Breast epithelium (tissue), 3 donors: ENCODE measurements around the gene ZNF362.

Source experiments
- CTCF ChIP-seq, 3 donors: fragments of 450-650 bp; IDR thresholded peaks; one replicate each; pipeline ENCODE4 v1.5.1; 2016 to 2017; ENCODE audit warnings: antibody characterized with exemption in 3 of 3, mild to moderate bottlenecking in 3 of 3, moderate library complexity in 3 of 3
- POLR2AphosphoS5 ChIP-seq, 3 donors: sonication (generic); formaldehyde crosslinking; IDR thresholded peaks; one replicate each; pipeline ENCODE4 v1.6.1; 2017; ENCODE audit warnings: antibody characterized with exemption in 3 of 3

DNA sequence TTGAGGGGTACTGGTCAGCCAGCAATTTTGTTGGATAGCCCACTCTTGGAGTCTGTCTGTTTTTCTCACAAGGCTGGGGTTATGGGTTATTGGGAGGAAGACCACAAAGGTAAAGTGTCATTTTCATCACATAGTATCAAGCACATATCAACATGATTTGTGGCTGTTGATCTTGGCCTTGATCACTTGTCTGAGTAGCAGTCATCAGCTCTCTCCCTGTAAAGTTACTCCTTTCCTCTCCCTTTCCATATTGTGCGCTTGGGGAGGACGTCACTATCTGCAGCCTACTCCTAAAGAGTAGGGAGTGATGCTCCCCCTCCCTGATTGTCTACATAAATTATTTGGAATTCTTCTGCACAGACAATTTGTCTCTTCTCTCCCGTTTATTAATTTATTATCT lies 1.8 kb upstream of the ZNF362 start:
- no peak for TF ChIP-seq POLR2AphosphoS5 (IDR thresholded peaks at IDR 0.05)
- TF ChIP-seq CTCF (IDR thresholded peaks at IDR 0.05), result no peak
